NOMO-1 treated with dmso at 0.1 percent for 144 hours (cell line): ENCODE data around the gene S100A4.
"Not testable (repeated sequence)": the region's sequence is repeated elsewhere in the genome, so short reads cannot be mapped to it uniquely, and the experiment has no call there.

ENCODE experiments used
- DNase-seq: peaks from one replicate; lab custom pipeline; 2025; ENCODE audit not compliant: unreplicated experiment; lab: John Stamatoyannopoulos, UW

The S100A4 gene

GRCh38 chr1:153535242-153536011 lies 10.2 kb downstream of the S100A4 start, which contains the start of gene S100A6:
TSS of gene S100A6 (minus strand) at chr1:153535991. CDS start at chr1:153535339, 652 bp downstream.
- DNase-seq = no peak

GRCh38 chr1:153534925-153535241 lies 10.7 kb downstream of the S100A4 start:
- DNase-seq = no peak

GRCh38 chr1:153534226-153534924 lies 11.2 kb downstream of the S100A4 start:
- DNase-seq = no peak

- no peak for DNase-seq
These were observed 11.9 kb downstream of the S100A4 start for GRCh38 chr1:153533689-153534201.

GRCh38 chr1:153532769-153533599 lies 12.6 kb downstream of the S100A4 start:
- peak; percentile 61 for DNase-seq

GRCh38 chr1:153532181-153532580 lies 13.4 kb downstream of the S100A4 start:
- no peak for DNase-seq

- DNase-seq = no peak
These were observed 14.0 kb downstream of the S100A4 start for GRCh38 chr1:153531638-153532037.

GRCh38 chr1:153527683-153528040 lies 17.9 kb downstream of the S100A4 start:
- no peak for DNase-seq

- DNase-seq = no peak
These were observed 18.5 kb downstream of the S100A4 start for GRCh38 chr1:153527023-153527682.

GRCh38 chr1:153526132-153526543 lies 19.5 kb downstream of the S100A4 start:
- DNase-seq = no peak

GRCh38 chr1:153525088-153525728 lies 20.4 kb downstream of the S100A4 start:
- no peak for DNase-seq

GRCh38 chr1:153522353-153523048 lies 23.1 kb downstream of the S100A4 start:
- DNase-seq = not testable (repeated sequence)

GRCh38 chr1:153521808-153522207 lies 23.8 kb downstream of the S100A4 start:
- DNase-seq = not testable (repeated sequence)

- no peak for DNase-seq
These were observed 24.7 kb downstream of the S100A4 start for GRCh38 chr1:153520818-153521476.

GRCh38 chr1:153520137-153520691 lies 25.4 kb downstream of the S100A4 start:
- not testable (repeated sequence) for DNase-seq

GRCh38 chr1:153519242-153519641 lies 26.4 kb downstream of the S100A4 start:
- DNase-seq = no peak

GRCh38 chr1:153515504-153516394 lies 29.9 kb downstream of the S100A4 start:
- peak; percentile 52 for DNase-seq

GRCh38 chr1:153513666-153514065 lies 31.9 kb downstream of the S100A4 start:
- no peak for DNase-seq
